ENCODE results near the gene MFAP3.

DNA sequence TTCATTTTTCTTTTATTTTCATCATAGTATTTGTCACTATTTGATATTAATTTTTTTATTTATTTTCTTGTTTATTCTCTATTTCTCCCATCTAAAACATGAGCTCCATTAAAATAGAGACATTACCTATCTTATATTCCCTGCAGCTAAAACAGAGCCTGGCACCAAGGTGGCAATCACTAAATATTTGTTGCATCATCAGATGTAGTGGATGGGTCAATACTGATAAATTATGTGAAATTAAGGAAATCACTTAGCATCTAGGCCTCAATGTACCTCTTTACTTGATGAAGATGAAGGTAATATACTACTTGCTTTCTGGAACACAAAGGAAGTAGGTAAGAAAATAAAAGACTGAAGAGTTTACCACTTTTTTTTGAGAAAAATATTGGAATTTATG is 24.6 kb downstream of the MFAP3 start:
- TF ChIP-seq, protein P1, sequence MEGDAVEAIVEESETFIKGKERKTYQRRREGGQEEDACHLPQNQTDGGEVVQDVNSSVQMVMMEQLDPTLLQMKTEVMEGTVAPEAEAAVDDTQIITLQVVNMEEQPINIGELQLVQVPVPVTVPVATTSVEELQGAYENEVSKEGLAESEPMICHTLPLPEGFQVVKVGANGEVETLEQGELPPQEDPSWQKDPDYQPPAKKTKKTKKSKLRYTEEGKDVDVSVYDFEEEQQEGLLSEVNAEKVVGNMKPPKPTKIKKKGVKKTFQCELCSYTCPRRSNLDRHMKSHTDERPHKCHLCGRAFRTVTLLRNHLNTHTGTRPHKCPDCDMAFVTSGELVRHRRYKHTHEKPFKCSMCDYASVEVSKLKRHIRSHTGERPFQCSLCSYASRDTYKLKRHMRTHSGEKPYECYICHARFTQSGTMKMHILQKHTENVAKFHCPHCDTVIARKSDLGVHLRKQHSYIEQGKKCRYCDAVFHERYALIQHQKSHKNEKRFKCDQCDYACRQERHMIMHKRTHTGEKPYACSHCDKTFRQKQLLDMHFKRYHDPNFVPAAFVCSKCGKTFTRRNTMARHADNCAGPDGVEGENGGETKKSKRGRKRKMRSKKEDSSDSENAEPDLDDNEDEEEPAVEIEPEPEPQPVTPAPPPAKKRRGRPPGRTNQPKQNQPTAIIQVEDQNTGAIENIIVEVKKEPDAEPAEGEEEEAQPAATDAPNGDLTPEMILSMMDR (IDR thresholded peaks at IDR 0.05), result no peak
- TF ChIP-seq POLR2A (IDR thresholded peaks at IDR 0.05), result no peak

Measured in lower leg skin (tissue), 3 donors.